GM19438 (cell line): ENCODE measurements around the gene CA10.

Source experiments
- ATAC-seq: cut with Tn5 transposase; IDR thresholded peaks from one replicate; pipeline ENCODE4 v1.9.1; 2021; ENCODE audit warnings: low read depth; ENCODE audit not compliant: unreplicated experiment

Gene CA10

GRCh38 chr17:51736356-51736755, 422.2 kb downstream of the CA10 start:
- ATAC-seq: no peak

DNA sequence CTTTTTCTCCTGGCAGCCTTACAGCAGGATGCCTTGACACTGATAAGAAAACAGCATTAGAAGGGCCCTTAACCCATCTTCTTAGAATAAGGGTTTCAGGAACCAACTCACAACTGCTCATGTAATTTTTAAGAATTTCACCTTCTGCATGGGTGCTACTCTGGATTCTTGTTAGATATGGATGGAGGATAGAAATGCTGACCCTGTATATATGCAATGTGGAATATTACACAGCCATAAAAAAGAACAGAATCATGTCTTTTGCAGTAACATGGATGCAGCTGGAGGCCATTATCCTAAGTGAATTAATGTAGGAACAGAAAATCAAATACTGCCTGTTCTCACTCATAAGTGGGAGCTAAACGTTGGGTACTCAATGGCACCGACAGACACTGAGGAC, 423.5 kb downstream of the CA10 start:
- ATAC-seq: no peak

GRCh38 chr17:51734462-51734861, 424.1 kb downstream of the CA10 start:
- no peak for ATAC-seq

DNA sequence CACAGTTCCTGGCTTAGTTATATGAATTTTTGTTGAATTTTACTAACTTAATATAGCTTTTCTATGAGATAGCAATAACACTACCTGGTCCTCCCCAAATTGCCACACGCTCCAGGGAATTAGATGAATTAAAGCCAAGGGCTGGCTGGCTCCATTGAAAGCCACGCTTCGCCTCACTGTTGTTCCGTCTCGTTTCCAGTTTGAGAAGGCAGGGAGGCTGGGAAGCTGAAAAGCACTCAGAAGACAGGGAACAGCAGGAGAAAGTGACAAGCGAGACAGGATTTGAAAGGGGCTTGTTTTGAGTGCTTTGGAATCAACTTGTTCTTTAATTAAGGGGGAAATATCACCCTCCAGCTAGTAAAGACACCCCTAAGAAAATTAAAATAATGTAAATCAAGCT, 425.3 kb downstream of the CA10 start:
- ATAC-seq: no peak

- no peak for ATAC-seq
These were observed 426.4 kb downstream of the CA10 start for GRCh38 chr17:51731941-51732722.

- no peak for ATAC-seq
These were observed 428.0 kb downstream of the CA10 start for GRCh38 chr17:51730303-51731050.

- ATAC-seq: no peak
These were observed 433.3 kb downstream of the CA10 start for GRCh38 chr17:51725185-51725584.

GRCh38 chr17:51724043-51724580, 434.4 kb downstream of the CA10 start:
- ATAC-seq: no peak

GRCh38 chr17:51722994-51723393, 435.5 kb downstream of the CA10 start:
- no peak for ATAC-seq

DNA sequence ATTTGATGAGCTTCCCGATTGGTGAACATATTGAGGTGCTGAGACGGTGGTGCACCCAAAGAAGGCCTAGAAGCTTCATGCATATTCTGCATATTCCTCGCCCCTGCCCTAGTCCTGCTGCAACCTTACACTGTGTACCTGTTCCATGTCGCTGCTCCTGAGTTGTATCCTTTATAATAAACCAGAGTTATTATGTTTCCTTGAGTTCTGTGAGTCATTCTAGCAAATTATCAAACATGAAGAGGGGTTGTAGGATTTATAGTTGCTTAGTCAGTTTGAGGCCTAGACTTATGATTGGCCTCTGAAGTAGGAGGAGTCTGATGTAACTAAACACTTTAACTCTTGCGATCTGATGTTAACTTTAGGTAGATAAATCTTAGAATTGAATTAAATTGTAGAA, 436.8 kb downstream of the CA10 start:
- no peak for ATAC-seq

DNA sequence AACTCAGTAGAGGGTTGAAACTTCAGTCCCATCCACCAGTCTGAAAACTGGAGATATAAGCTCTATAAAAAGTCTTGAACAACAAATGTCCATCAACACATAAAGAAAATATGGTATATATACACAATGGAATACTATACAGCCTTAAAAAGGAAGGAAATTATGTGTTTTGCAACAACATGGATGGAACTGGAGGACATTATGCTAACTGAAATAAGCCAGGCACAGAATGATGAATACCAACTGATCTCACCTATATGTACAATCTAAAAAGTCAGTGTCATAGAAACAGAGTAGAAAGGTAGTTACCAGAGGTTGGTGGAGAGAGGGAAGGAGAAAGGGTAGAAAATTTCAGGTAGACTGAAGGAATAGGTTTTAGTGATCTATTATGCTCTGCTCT, 438.1 kb downstream of the CA10 start:
- no peak for ATAC-seq

- no peak for ATAC-seq
These were observed 439.5 kb downstream of the CA10 start for GRCh38 chr17:51718983-51719382.

DNA sequence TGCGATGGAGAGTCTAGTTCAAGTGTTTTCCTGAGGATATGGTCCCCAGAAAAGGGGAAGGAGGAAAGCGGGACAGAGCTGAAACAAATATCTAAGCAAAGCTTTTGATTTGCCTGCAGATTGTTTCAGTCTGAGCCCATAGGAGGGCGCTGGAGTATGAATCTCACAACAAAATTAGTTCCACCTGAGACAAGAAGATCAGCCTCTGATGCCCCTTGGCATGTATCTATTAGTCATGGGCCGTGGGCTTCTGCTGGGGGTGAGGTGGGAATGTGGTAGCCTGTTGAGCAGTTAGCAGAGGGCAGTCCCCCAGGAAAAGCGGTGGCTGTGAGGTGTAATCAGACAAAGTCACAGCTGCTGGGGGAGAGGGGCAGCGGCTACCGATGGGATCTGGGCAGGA, 446.9 kb downstream of the CA10 start:
- no peak for ATAC-seq

DNA sequence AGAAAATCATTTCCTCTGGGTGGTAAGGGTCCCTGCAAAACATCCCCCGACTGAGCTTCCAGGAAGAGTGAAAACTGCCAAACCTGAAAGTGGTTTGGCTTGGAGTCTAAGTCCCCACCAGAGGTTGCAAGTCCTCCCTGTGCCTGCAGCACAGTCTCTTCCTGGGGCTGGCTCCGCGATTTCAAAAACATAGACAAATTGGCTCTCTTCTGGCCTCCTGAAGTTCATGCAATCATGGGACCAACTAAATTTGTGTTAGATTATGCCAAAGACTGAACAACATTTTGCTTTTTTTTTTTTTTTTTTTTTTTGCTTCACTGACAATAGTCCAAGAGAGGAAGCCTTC, 447.9 kb downstream of the CA10 start:
- no peak for ATAC-seq

GRCh38 chr17:51709694-51710633, 448.6 kb downstream of the CA10 start:
- no peak for ATAC-seq

DNA sequence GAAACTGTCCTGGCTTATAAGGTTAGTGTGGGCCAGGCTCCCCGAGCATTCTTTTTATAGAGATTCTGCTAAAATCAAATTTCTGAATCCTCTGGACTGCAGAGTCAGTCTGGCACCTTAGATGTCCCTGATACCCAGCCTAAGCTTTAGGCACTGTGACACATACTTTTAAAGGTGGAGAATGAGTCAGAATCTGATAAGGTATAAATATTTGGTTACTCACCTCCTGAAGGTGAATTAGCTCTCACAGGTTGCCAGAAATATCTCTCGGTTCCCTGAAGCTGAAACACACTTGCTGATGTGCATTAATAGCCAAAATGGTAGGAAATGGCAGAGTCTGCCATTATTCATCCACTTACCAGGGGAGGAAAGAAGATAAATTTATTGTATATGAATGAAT, 451.3 kb downstream of the CA10 start:
- ATAC-seq: no peak

DNA sequence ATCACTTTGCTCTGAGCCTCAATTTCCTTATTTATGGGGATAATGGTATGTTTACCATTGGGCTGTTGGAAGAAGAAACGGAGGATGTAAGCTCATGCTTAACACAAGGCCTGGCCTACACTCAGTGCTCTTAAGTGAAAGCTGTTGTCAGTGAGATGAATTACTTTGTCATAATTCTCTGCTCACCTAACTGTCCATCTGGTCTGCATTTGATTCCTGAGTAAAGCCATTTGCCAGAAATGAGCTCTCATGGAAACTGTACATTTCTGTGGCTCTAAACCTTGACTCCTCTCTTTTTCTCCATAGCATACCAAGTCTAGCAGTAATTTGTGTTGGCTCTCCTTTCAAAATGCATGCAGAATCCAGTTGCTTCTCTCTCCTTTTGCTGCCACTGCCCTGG, 452.4 kb downstream of the CA10 start:
- ATAC-seq: no peak

GRCh38 chr17:51703361-51704341, 454.9 kb downstream of the CA10 start:
- ATAC-seq: no peak

- ATAC-seq: no peak
These were observed 455.6 kb downstream of the CA10 start for GRCh38 chr17:51702963-51703360.

GRCh38 chr17:51701501-51701900, 457.0 kb downstream of the CA10 start:
- ATAC-seq: no peak
